K562 (cell line): Measurements from ENCODE around the gene PRRG4. TPM values are rescaled to one million over a fixed set of nuclear protein-coding genes. Genes with fewer than 3 reads are reported as not detected.

Experiments used
- BRD4 ChIP-seq: fragments of 200-600 bp; sonication (generic); IDR thresholded peaks from 2 replicates; pipeline ENCODE4 v1.6.1; 2017; ENCODE audit warnings: inconsistent platforms
- ETV5 ChIP-seq: sonication (generic); formaldehyde crosslinking; IDR thresholded peaks from 2 replicates; pipeline ENCODE4 v1.4.0; 2020; ENCODE audit warnings: low read depth, mild to moderate bottlenecking, missing genetic modification reagents
- HES1 ChIP-seq: fragments of 450-650 bp; IDR thresholded peaks from 2 replicates; pipeline ENCODE4 v1.6.1; 2016; ENCODE audit warnings: low read depth, mild to moderate bottlenecking, moderate library complexity
- HNRNPUL1 ChIP-seq: fragments of 200-400 bp; formaldehyde crosslinking; IDR thresholded peaks from 2 replicates; pipeline ENCODE4 v1.6.1; 2017; ENCODE audit warnings: low read length
- KDM4B ChIP-seq, 2 experiments: fragments of 450-650 bp in 1 of 2; sonication (generic) in 1 of 2; IDR thresholded peaks; 2 replicates each; pipeline ENCODE4 v1.6.1; 2016 to 2017; ENCODE audit warnings: borderline replicate concordance in 2 of 2, antibody characterized with exemption in 1 of 2, low read depth in 1 of 2, mild to moderate bottlenecking in 1 of 2
- MCM7 ChIP-seq, 2 experiments: fragments of 450-650 bp; IDR thresholded peaks; 2 replicates each; pipeline ENCODE4 v1.6.1; 2016 to 2018
- MLLT1 ChIP-seq, 2 experiments: fragments of 450-650 bp; IDR thresholded peaks; 2 replicates each; pipeline ENCODE4 v1.6.1; 2016
- NCOR1 ChIP-seq: fragments of 450-650 bp; IDR thresholded peaks from 2 replicates; pipeline ENCODE4 v1.6.1; 2016; ENCODE audit warnings: mild to moderate bottlenecking, moderate library complexity
- NFE2L1 ChIP-seq: fragments of 450-650 bp; IDR thresholded peaks from 2 replicates; pipeline ENCODE4 v1.6.1; 2016; ENCODE audit warnings: missing genetic modification characterization, low read depth, mild to moderate bottlenecking, missing compliant biosample characterization, moderate library complexity, borderline replicate concordance
- NR2C2 ChIP-seq, 2 experiments: fragments of 200-800 bp in 1 of 2; sonication (Bioruptor generic) in 1 of 2; sonication (generic) in 1 of 2; formaldehyde crosslinking in 1 of 2; IDR thresholded peaks; 2 replicates each; pipeline versions ENCODE4 v1.6.1 to v1.8.0; 2016 to 2022; ENCODE audit warnings: mild to moderate bottlenecking in 1 of 2, missing compliant biosample characterization in 1 of 2, missing genetic modification characterization in 1 of 2, missing genetic modification reagents in 1 of 2
- PRPF4 ChIP-seq: fragments of 200-400 bp; formaldehyde crosslinking; IDR thresholded peaks from one replicate; pipeline ENCODE4 v1.6.1; 2017; ENCODE audit warnings: low read length, low read depth, mild to moderate bottlenecking; ENCODE audit not compliant: insufficient read depth, poor library complexity, severe bottlenecking
- RFX7 ChIP-seq: fragments of 250-450 bp; sonication (Bioruptor Pico); IDR thresholded peaks from 2 replicates; pipeline ENCODE4 v1.5.1; 2021; ENCODE audit warnings: mild to moderate bottlenecking
- TAF9B ChIP-seq: fragments of 450-650 bp; IDR thresholded peaks from 2 replicates; pipeline ENCODE4 v1.6.1; 2018; ENCODE audit warnings: mild to moderate bottlenecking; ENCODE audit not compliant: partially characterized antibody
- TCF7 ChIP-seq: sonication (generic); IDR thresholded peaks from 2 replicates; pipeline ENCODE4 v1.6.1; 2016; ENCODE audit warnings: antibody characterized with exemption, borderline replicate concordance
- TRIM24 ChIP-seq, 2 experiments: fragments of 450-650 bp; IDR thresholded peaks; 2 replicates each; pipeline ENCODE4 v1.6.1; 2016
- ZNF175 ChIP-seq: fragments of 200-800 bp; sonication (Bioruptor generic); IDR thresholded peaks from 2 replicates; pipeline ENCODE4 v1.6.1; 2016; ENCODE audit warnings: low read depth, mild to moderate bottlenecking, missing genetic modification characterization, missing compliant biosample characterization
- ZNF584 ChIP-seq: fragments of 200-800 bp; sonication (Bioruptor generic); IDR thresholded peaks from 2 replicates; pipeline ENCODE4 v1.6.1; 2016; ENCODE audit warnings: low read depth, mild to moderate bottlenecking, missing genetic modification characterization, missing compliant biosample characterization
- ZNF639 ChIP-seq, 2 experiments: fragments of 200-800 bp in 1 of 2; sonication (Bioruptor generic) in 1 of 2; sonication (generic) in 1 of 2; formaldehyde crosslinking in 1 of 2; IDR thresholded peaks in 1 of 2; conservative IDR thresholded peaks in 1 of 2; 2 replicates each; pipeline versions ENCODE4 v1.5.0 to v1.6.1; 2016 to 2020; ENCODE audit warnings: missing compliant biosample characterization in 1 of 2, missing genetic modification characterization in 1 of 2, missing genetic modification reagents in 1 of 2
- ZNF717 ChIP-seq: fragments of 250-450 bp; sonication (Bioruptor Pico); IDR thresholded peaks from 2 replicates; pipeline ENCODE4 v1.5.0; 2021
- ZNF766 ChIP-seq: fragments of 200-800 bp; sonication (Bioruptor generic); conservative IDR thresholded peaks from 2 replicates; pipeline ENCODE4 v1.6.1; 2016; ENCODE audit warnings: missing genetic modification characterization, missing compliant biosample characterization
- ZNF830 ChIP-seq: fragments of 250-450 bp; sonication (Bioruptor Pico); IDR thresholded peaks from 2 replicates; pipeline ENCODE4 v1.5.0; 2021; ENCODE audit warnings: mild to moderate bottlenecking
- polyA plus RNA-seq, 8 experiments: library from polyadenylated mRNA; depleted of rRNA in 4 of 8; stranded (reverse) in 5 of 8; unstranded in 3 of 8; fragments of >200 nt; fragmentation: Nextera tagmentation in 2 of 8; fragmentation: Illumina TruSeq in 1 of 8; extraction: Ambion mirVana in 2 of 8; extraction: Trizol in 1 of 8; gene quantifications; 2 replicates each; pipeline versions ENCODE4 v1.2.1 to v1.2.3, GENCODE V29; 2011 to 2014; ENCODE audit warnings: inconsistent platforms in 1 of 8, missing spikeins in 1 of 8
- total RNA-seq, 7 experiments: library from RNA; depleted of rRNA in 6 of 7; stranded (reverse); fragments of >200 nt in 6 of 7; fragmentation: Illumina TruSeq in 2 of 7; extraction: Trizol in 2 of 7; gene quantifications; 2 replicates each; pipeline versions ENCODE4 v1.2.1 to v1.2.3, GENCODE V29; 2011 to 2021; ENCODE audit warnings: low replicate concordance in 1 of 7
- TF ChIP-seq, protein P1 (sequence below): sonication (generic); formaldehyde crosslinking; IDR thresholded peaks from 2 replicates; pipeline ENCODE4 v1.8.0; 2022; ENCODE audit warnings: mild to moderate bottlenecking, missing genetic modification reagents

The PRRG4 gene
- total and polyA plus RNA-seq, 9 of the 15 experiments (the other 6 are each of a cell fraction or from before 2014, with no cell fraction given): not detected

- TF ChIP-seq RFX7 (CRISPR knock-in tag): no peak
- TF ChIP-seq NCOR1: peak; percentile 64
- TF ChIP-seq PRPF4: peak; percentile 27
- peak in 1 of 2 experiments; percentile 61; a peak in 1 of 4 replicates for TF ChIP-seq MLLT1 (IDR thresholded peaks at IDR 0.05)
- TF ChIP-seq NR2C2 (CRISPR knock-in tag; IDR thresholded peaks at IDR 0.05): no peak
- peak; percentile 82 for TF ChIP-seq NR2C2 (tag; IDR thresholded peaks at IDR 0.05)
- TF ChIP-seq MCM7 (IDR thresholded peaks at IDR 0.05): no peak
- TF ChIP-seq NFE2L1 (tag): no peak
- TF ChIP-seq ZNF175 (CRISPR knock-in tag): no peak
- peak; percentile 25 for TF ChIP-seq TAF9B
- TF ChIP-seq HNRNPUL1: no peak
- TF ChIP-seq, protein P1, sequence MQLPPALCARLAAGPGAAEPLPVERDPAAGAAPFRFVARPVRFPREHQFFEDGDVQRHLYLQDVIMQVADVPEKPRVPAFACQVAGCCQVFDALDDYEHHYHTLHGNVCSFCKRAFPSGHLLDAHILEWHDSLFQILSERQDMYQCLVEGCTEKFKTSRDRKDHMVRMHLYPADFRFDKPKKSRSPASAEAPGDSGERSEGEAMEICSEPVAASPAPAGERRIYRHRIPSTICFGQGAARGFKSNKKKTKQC: peak; percentile 88
- peak in 1 of 2 experiments; percentile 64; a peak in 1 of 4 replicates for TF ChIP-seq TRIM24 (IDR thresholded peaks at IDR 0.05)
- no peak for TF ChIP-seq KDM4B (IDR thresholded peaks at IDR 0.05; ENCODE audit: borderline replicate concordance in 2 of 2, low read depth in 1 of 2)
- no peak for TF ChIP-seq ZNF717 (CRISPR knock-in tag)
- no peak for TF ChIP-seq ZNF766 (CRISPR knock-in tag)
- TF ChIP-seq HES1: 0 out of 2 replicates have a peak, but pooled peaks have one; percentile 51
- no peak for TF ChIP-seq ZNF584 (CRISPR knock-in tag)
- TF ChIP-seq ZNF639 (CRISPR knock-in tag; conservative IDR thresholded peaks at IDR 0.05 in 1 of 2, IDR thresholded peaks at IDR 0.05 in 1 of 2): peak in 1 of 2 experiments; percentile 74; a peak in 1 of 4 replicates
- TF ChIP-seq TCF7: no peak
- TF ChIP-seq ETV5 (CRISPR knock-in tag): peak; percentile 90
- no peak for TF ChIP-seq ZNF830 (CRISPR knock-in tag)
- TF ChIP-seq BRD4: peak; percentile 86; the same call in 1 of the 2 replicates
Observed at GRCh38 chr11:32892355-32893092, 62.8 kb downstream of the PRRG4 start, which contains the start of gene QSER1 (continued).
